GM18907 (cell line): Measurements from ENCODE around the gene ANXA10.

Experiments used
- ATAC-seq: cut with Tn5 transposase; IDR thresholded peaks from one replicate; pipeline ENCODE4 v1.9.1; 2021; ENCODE audit warnings: mild to moderate bottlenecking, moderate library complexity; ENCODE audit not compliant: unreplicated experiment

The ANXA10 gene

DNA sequence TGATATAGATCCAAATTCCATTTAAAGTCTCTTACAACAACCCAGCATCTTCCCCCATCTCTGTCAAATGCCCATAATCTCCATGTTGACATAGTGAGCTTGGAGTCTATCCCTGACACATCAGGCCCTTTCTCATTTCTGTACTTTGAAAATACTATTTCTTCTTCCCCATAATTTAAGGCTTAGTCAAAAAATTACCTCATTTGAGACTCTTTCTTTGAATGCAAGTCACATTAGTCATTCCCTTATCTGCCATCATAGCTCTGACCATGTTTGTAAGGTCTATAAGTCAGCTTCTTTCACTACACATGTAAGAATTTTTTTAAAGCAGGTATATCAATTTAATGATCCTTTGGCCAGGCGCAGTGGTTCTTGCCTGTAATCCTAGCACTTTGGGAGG, 126.3 kb downstream of the ANXA10 start:
- no peak for ATAC-seq

DNA sequence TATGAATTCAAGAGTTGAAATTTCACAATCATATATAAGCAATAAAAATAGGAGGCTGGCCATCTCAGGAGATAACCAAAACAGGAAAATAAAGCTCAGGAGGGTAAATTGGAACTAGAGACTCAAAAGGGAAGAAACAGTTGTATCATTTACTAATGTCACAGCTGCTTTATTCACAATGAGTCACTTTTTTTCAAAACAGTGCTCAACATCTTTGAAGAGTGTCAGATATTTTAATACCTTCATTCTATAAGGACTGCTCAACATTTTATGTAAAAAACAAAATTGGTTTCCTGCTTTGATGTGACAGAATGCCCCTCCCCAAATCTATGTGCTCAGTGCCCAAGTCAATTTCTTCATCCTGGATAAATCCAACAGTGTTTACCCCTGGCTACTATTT, 128.6 kb downstream of the ANXA10 start:
- no peak for ATAC-seq

DNA sequence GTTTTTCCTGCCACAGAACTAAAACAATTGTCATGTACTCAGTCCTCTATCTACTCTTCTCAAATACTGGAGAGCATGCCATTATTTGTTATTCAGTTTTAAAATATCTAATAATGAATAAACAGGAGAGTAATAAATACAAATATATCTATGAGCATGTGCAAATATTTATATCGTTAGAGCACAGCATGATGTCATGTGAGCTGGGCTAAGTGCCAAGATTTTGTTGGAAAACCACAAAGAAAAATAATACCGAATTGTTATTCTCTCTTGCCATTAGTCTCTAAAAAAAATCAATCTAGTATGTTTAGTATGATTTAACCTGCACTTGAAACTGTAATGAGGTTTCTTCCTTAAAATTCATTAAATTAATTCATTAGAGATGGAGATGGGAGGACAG, 129.0 kb downstream of the ANXA10 start:
- no peak for ATAC-seq
